Activated CD8-positive, alpha-beta memory T cell treated with anti-CD3 and anti-CD28 coated beads, Interleukin-2, amount 50 U/mL, for 4 hours (primary cell): Measurements from ENCODE around the gene CDC16.
"Not testable (repeated sequence)": the region's sequence is repeated elsewhere in the genome, so short reads cannot be mapped to it uniquely, and the experiment has no call there.

Source experiments
- DNase-seq: peaks from one replicate; pipeline ENCODE4 v3.0.0-alpha.2; 2020

The CDC16 gene

GRCh38 chr13:114264313-114264712 is 29.6 kb downstream of the CDC16 start:
- not testable (repeated sequence) for DNase-seq

GRCh38 chr13:114264886-114265611 is 30.4 kb downstream of the CDC16 start:
- no peak for DNase-seq

- no peak for DNase-seq
These were observed 31.5 kb downstream of the CDC16 start for GRCh38 chr13:114266241-114266640.

DNA sequence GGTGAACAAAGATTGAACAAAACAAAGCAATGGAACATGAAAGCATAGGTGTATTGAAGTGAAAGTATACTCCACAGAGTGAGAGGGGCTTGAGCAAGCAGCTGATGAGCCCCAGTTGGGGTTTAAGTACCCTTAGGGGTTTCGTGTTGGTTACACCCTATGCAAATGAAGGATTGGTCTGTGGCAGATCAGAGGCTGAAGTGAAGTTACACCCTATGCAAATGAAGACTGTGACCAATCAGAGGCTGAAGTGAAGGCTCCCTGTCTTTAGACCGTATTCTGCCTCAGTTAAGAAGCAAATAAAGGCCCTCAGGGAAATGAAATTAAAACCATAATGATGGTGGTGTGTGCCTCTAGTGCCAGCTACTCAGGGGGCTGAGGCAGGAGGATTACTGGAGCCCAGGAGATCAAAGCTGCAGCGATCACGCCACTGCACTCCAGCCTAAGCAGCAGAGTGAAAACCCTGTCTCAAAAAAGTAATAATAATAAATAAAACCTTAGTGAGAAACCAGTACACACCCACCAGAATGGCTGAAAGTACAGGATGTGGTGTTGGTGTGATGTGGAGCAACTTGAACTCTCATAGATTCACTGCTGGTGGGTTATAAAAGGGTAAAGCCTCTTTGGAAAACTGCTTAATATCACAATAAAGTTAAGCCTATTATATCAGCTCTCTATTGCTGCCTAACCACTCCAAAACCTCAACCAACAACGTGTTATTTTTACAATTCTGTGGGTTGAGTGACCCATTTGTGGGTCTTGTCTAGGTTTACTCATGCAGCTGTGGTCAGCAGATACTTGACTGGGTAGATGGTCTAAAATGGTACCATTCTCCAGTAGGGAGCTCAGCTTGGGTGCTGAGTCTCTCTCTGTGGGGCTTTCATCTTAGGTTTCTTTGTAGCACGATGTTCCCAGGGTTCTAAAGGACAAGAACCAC is 33.9 kb downstream of the CDC16 start:
- DNase-seq = no peak

- DNase-seq = no peak
These were observed 34.6 kb downstream of the CDC16 start for GRCh38 chr13:114269281-114269770.

DNA sequence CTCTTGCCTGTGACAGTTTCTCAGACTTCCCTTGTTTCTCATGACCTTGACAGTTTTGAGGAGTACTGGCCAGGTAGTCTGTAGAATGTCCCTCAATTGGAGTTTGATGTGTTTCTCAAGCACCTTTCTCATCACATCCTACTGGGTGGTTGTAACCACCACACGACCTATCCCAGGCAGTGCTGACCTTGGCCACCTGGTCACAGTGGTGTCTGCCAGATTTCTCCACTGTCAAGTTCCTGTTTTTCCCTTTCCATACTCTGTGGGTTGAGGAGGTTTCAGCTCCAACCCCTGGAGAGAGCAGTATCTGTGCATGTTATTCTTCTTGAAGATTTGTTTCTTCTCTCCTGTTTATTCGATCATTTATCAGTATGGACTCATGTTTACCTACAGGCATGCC is 38.3 kb downstream of the CDC16 start:
- no peak for DNase-seq

DNA sequence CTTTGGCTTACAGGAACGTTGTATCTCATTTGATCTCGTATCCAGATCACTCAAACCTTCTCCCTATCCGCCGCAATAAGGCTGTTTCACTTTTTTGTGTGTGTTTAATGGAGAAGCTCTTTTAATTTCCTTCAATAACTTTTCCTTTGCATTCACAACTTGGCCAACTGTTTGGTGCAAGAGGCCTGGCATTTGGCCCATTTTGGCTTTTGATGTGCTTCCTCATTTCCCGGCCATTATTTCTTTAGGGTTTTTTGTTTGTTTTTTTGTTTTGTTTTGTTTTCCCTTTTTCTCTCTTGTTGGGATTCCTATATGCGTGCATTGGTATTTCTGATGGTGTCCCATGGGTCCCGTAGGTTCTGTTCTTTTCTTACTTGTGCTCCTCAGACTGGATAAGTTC is 40.6 kb downstream of the CDC16 start:
- DNase-seq = no peak

GRCh38 chr13:114279146-114279545 is 44.4 kb downstream of the CDC16 start:
- no peak for DNase-seq

DNA sequence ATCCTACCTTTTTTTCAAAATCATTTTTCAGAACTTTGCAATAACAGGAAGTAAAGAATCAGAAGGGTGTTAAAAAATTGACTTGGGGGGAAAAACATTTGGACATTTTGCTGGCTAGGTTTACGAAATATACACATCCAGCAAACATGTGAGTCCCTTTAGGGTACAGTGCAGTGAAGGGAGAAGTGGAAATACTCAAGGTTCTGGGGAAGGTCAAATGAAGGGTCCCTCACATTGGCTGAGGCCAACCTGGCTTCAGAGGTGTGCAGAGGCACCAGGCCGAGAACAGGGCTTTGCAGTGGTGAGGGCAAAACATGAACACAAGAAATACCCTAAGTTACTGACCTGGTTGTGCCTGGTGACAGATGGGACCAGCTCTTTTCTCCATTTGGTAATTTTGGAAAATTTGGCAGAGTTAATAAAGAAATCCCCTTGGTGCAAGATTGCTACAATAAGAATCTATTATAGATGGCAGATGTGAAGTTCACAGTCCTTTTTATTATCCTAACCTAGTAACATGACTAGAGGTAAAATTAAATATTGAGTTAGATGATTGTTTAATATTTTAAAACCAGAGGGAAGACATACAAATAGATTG is 45.2 kb downstream of the CDC16 start:
- DNase-seq = no peak

GRCh38 chr13:114281351-114282040 is 46.8 kb downstream of the CDC16 start, which contains the start of gene UPF3A:
TSS of gene UPF3A (plus strand) at chr13:114281601. CDS start at chr13:114281640, 39 bp downstream.
- peak; percentile 85 for DNase-seq

DNA sequence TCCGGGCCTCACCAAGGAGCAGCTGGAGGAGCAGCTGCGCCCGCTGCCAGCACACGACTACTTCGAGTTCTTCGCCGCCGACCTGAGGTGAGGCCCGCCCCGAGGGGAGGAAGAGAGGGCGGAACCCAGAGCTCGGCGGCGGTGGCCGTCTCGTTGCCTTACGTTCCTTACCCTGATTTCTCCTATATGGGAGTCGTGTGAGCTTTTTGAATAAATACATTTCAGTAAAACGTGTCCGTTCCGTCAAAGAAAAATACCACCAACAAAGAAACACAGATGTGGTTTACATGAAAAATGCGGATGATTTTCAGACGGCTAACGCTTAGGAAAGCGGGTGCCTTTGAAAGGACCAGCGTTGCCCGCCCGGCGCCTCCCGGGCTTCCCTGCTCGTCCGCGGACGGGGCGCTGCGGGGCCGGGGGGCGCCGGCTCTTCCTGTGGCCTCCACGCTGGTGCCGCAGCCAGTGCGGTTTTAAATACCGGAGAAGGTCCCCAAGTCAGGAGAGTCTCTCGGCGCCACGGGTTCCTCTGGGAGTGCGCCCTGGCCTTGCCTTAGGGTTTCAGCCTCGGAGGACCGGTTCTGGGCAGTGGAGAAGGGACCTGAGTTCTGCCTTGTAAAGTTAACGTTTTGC is 47.5 kb downstream of the CDC16 start:
- DNase-seq = peak; percentile 66

- no peak for DNase-seq
These were observed 48.9 kb downstream of the CDC16 start for GRCh38 chr13:114283576-114283975.

- DNase-seq = no peak
These were observed 50.0 kb downstream of the CDC16 start for GRCh38 chr13:114284680-114285079.

- DNase-seq = no peak
These were observed 50.6 kb downstream of the CDC16 start for GRCh38 chr13:114285166-114285808.

DNA sequence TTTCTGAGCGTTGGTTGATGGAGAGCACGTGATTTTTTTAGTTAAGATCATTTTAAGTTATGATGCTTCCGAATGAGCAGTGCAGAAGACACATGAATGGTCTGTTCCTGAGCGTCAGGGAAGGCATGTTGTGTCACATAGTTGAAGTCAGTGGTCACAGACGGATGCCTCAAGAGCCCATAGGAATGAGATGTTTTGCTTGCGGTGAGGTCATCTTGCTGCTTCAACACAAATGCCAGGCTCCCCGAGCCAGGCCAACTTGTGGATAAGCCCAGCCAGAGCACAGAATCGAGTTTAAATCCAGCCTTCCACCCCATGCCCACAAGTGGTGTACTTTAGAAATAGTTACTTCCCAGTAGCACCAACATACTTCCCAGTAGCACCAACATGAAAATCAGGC is 52.1 kb downstream of the CDC16 start:
- no peak for DNase-seq

- no peak for DNase-seq
These were observed 53.5 kb downstream of the CDC16 start for GRCh38 chr13:114288157-114288591.

- no peak for DNase-seq
These were observed 61.8 kb downstream of the CDC16 start for GRCh38 chr13:114296448-114296847.

DNA sequence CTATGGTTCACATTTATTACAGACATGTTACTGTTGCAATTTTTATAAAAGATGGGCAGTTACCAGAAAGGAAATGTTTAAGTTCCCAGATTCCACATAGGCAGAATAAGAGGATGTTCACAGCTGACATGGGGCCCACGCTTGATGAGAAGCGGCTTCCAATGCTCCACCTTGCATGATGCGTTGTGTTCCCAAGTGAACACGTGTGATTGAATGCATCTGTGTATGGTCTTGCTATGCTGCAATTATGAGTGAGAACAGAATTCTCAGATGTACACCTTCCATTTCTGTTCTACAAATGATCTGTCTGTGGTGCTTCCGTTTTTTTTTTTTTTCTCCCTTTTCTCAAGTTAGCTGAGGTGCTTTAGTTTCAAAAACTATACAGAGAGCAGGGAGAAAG is 62.2 kb downstream of the CDC16 start:
- DNase-seq = no peak

DNA sequence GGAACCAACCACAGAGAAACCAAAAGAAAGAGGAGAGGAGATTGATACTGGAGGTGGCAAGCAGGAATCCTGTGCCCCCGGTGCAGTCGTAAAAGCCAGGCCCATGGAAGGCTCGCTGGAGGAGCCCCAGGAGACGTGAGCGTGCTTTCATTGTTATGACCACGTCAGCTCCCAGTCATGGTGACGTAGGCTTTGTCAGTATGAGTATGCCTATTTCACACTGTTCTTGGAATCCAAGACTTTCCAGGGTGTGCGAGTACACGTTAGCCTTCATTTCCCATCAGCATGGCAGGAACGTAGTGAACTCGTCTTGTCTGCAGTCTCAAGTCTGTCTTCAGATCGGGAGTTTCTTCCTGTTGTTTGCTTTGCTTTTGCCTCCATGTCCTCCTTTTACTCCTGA is 64.2 kb downstream of the CDC16 start:
- no peak for DNase-seq

DNA sequence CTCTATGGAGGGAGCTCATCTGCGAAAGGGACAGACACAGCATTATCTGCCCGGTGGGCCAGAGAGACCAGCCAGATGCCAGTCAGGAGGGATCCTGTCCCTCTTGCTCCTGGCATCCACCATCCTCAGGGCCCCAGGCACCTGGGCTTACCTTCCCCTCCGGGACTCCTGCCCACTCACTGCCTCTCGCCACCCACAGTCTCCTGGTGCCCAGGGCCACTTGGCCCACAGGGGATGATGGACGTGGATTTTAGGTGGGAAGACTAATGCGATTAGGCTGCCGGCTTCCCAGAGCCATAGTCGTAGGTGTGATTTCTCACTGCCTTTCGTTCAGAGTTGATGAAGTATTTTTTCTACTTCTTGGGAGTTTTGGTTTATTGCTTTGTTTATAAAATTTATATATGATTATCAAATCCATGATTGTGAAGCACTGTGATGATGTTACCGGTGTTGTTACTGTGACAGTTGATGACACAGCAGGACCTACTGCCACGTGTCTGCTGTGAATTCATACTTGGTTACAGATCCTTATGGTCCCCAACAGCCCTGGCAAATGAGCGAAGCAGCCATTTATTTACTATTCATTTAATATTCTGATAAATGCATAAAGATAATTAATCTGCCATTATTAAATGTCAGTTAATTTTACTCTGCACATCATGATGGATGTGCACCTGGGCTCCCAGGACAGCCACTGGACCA is 65.1 kb downstream of the CDC16 start:
- no peak for DNase-seq
